Progenitor cell of endocrine pancreas (in vitro differentiated cells): Measurements from ENCODE around the gene CRP. TPM values are rescaled to one million over a fixed set of nuclear protein-coding genes. Genes with fewer than 3 reads are reported as not detected.

Experiments used
- DNase-seq: peaks from one replicate; pipeline ENCODE4 v3.0.0; 2021; ENCODE audit warnings: low spot score; ENCODE audit not compliant: unreplicated experiment
- H3K27ac Mint-ChIP-seq: 2 replicates; pipeline ENCODE4 v1.8.0; 2021; ENCODE audit warnings: mild to moderate bottlenecking, moderate library complexity, mixed read lengths
- H3K27me3 Mint-ChIP-seq: 2 replicates; pipeline ENCODE4 v1.8.0; 2021; ENCODE audit warnings: mixed read lengths
- H3K36me3 Mint-ChIP-seq: 2 replicates; pipeline ENCODE4 v1.8.0; 2022; ENCODE audit warnings: mixed read lengths; ENCODE audit not compliant: insufficient read depth
- H3K4me1 Mint-ChIP-seq: 2 replicates; pipeline ENCODE4 v1.8.0; 2021; ENCODE audit warnings: low read depth, mixed read lengths
- H3K4me3 Mint-ChIP-seq: 2 replicates; pipeline ENCODE4 v1.8.0; 2021; ENCODE audit warnings: low read depth, mild to moderate bottlenecking, moderate library complexity, mixed read lengths
- H3K9me3 Mint-ChIP-seq: 2 replicates; pipeline ENCODE4 v1.8.0; 2021; ENCODE audit warnings: low read depth, mixed read lengths
- CTCF ChIP-seq: fragments of 200-600 bp; sonication (generic); IDR thresholded peaks from one replicate; pipeline ENCODE4 v1.5.0; 2021; ENCODE audit warnings: antibody characterized with exemption, mild to moderate bottlenecking; ENCODE audit not compliant: unreplicated experiment
- total RNA-seq: library from RNA; stranded (reverse); gene quantifications from 2 replicates; pipeline ENCODE4 v1.2.1, GENCODE V29; 2021

CRP gene
- total RNA-seq, 1 donor from 2014 or later: not detected

GRCh38 chr1:159752135-159752580 is 37.8 kb upstream of the CRP start:
- Mint-ChIP-seq H3K27me3 (no peaks in the 10 kb centered on the region), H3K36me3 (no peaks in the 10 kb centered on the region), H3K4me1 (no peaks in the 10 kb centered on the region), H3K27ac (no peak overlapping the region), H3K4me3 (no peak overlapping the region), H3K9me3 (no peaks in the 10 kb centered on the region)
- no peak for DNase-seq
- TF ChIP-seq CTCF: no peak

GRCh38 chr1:159751031-159751430 is 36.6 kb upstream of the CRP start:
- no peak for DNase-seq
- H3K4me3 Mint-ChIP-seq: no peak overlapping the region
- TF ChIP-seq CTCF: no peak
- H3K27ac Mint-ChIP-seq: no peak overlapping the region
- H3K36me3 Mint-ChIP-seq: no peaks in the 10 kb centered on the region
- no peaks in the 10 kb centered on the region for H3K9me3 Mint-ChIP-seq
- no peaks in the 10 kb centered on the region for H3K27me3 Mint-ChIP-seq
- no peaks in the 10 kb centered on the region for H3K4me1 Mint-ChIP-seq

GRCh38 chr1:159750621-159751020 is 36.2 kb upstream of the CRP start:
- TF ChIP-seq CTCF: no peak
- Mint-ChIP-seq H3K27ac (no peak overlapping the region), H3K9me3 (no peaks in the 10 kb centered on the region), H3K4me3 (no peak overlapping the region), H3K4me1 (no peaks in the 10 kb centered on the region), H3K36me3 (no peaks in the 10 kb centered on the region), H3K27me3 (no peaks in the 10 kb centered on the region)
- DNase-seq: no peak

DNA sequence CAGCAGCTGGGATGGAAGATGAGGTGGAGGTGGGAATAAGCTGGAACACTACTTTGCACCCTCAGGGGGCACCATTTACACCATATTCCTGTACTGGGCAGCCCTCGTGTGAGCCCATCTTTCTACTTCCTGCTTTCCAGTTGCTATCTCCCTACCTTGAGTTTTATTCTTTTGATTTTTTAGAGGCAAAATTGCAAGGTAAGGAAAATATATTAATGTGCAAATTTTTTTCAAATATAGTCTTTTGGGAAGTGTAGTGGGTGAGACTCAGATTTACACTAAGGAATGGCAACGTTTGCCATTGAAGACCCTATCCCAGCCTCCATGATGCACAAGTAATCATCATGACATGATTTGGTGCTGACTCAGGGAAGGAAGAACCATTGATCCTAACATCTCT is 35.2 kb upstream of the CRP start:
- Mint-ChIP-seq H3K9me3 (no peaks in the 10 kb centered on the region), H3K27ac (no peak overlapping the region), H3K27me3 (no peaks in the 10 kb centered on the region), H3K4me1 (no peaks in the 10 kb centered on the region), H3K4me3 (no peak overlapping the region), H3K36me3 (no peaks in the 10 kb centered on the region)
- no peak for DNase-seq
- no peak for TF ChIP-seq CTCF

GRCh38 chr1:159748370-159748769 is 34.0 kb upstream of the CRP start:
- H3K4me3 Mint-ChIP-seq: no peak overlapping the region

More at GRCh38 chr1:159748370-159748769, 34.0 kb upstream of the CRP start:
- Mint-ChIP-seq H3K27ac (no peak overlapping the region), H3K36me3 (no peaks in the 10 kb centered on the region), H3K4me1 (no peaks in the 10 kb centered on the region), H3K9me3 (peaks cover 3% of the 10 kb centered on the region), H3K27me3 (no peaks in the 10 kb centered on the region)
- TF ChIP-seq CTCF: no peak
- DNase-seq: no peak
